Rectal smooth muscle tissue (tissue), 1 donor: ENCODE results near the gene PRSS1.

Experiments
- H3K27ac ChIP-seq: one replicate; pipeline ENCODE4 v1.7.0; 2013; ENCODE audit warnings: low read depth, low read length, inconsistent platforms
- H3K27me3 ChIP-seq: one replicate; pipeline ENCODE4 v1.7.0; 2013; ENCODE audit warnings: low read length; ENCODE audit not compliant: control insufficient read depth, insufficient read depth
- H3K36me3 ChIP-seq: one replicate; pipeline ENCODE4 v1.7.0; 2013; ENCODE audit warnings: low read length; ENCODE audit not compliant: control insufficient read depth, insufficient read depth
- H3K4me1 ChIP-seq: one replicate; pipeline ENCODE4 v1.7.0; 2013; ENCODE audit warnings: low read length; ENCODE audit not compliant: control insufficient read depth, insufficient read depth
- H3K4me3 ChIP-seq: one replicate; pipeline ENCODE4 v1.7.0; 2013; ENCODE audit warnings: low read length
- H3K9ac ChIP-seq: one replicate; pipeline ENCODE4 v1.7.0; 2013; ENCODE audit warnings: low read length

The PRSS1 gene

DNA sequence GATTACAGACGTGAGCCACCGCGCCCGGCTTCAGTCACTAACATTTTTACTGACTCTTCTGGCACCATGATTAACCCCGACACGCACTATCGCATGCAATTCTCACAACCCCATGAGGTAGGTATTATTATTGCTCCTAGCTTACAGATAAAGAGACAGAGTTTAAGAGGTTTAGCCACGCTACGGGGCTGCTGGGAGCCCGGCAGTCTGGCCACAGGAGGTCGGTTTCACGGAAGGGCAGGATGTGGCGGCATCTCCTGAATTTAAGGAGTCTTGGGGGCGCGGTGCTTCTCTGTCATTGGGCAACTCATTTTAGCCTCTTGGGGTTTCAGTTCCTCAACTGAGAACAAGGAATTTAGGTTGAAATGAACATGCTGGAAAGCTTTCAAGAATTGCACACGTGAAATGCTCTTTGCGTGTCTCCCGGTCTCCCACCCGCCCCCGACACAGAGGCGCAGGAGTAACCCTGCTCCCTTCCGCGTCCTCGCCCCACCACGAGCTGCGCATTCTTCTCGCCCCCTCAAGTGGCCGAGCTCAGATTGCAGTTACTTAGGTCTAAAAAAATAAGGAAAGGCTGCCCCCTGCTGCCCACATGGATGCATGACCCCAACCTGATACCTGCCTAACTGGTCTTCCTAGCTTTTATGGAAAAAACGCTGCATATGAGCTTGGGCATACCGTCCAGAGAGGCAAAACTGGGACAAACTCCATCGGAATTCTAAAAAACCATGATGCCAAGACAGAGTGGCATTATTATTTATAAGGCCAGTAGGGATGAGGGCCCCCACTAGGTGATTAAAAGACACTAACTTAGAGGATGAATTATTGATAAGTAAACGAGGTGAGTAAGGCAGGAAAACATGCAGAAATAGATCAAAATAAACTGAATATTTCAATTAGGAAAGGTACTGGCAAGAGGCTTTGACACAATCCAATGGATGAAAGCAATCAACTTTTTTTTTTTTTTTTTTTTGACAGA, 33.9 kb downstream of the PRSS1 start:
- Histone ChIP-seq H3K36me3 (no peaks in the 10 kb centered on the region), H3K27ac (no peak overlapping the region), H3K4me3 (peak overlapping the region; percentile 29), H3K4me1 (no peaks in the 10 kb centered on the region), H3K27me3 (no peaks in the 10 kb centered on the region), H3K9ac (no peak overlapping the region)

DNA sequence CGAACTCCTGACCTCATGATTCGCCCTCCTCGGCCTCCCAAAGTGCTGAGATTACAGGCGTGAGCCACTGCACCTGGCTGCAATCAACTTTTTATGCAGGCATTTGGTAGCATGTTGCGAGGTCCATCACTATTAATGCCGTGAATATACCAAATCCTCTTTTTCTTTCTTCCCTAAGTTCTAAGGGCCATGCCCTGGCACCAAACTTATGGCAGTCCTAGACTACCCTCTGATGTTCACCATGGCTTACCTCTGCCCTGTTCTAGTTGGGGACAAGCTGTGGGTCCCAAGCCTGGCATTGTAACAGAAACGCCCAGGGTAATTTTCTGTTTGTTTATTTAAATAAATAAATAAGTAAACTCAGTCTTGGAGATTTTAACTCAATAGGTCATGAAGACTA, 34.8 kb downstream of the PRSS1 start:
- Histone ChIP-seq H3K9ac (no peak overlapping the region), H3K27me3 (no peaks in the 10 kb centered on the region), H3K4me1 (no peaks in the 10 kb centered on the region), H3K4me3 (no peak overlapping the region), H3K27ac (no peak overlapping the region), H3K36me3 (no peaks in the 10 kb centered on the region)

DNA sequence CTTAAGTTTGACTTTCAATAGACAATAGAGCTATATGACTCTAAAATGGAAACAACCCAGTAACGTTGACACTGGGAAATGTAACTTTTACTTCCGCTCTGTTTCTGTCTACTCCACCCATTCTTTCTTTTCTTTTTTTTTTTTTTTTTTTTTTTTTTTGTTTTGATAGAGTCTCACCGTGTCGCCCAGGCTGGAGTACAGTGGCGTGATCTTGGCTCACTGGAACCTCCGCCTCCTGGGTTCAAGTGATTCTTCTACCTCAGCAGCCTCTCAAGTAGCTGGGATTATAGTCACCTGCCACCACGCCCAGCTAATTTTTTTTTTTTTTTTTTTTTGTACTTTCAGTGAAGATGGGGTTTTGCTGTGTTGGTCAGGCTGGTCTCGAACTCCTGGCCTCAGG, 35.4 kb downstream of the PRSS1 start:
- Histone ChIP-seq H3K4me3 (no peak overlapping the region), H3K36me3 (no peaks in the 10 kb centered on the region), H3K27ac (no peak overlapping the region), H3K4me1 (no peaks in the 10 kb centered on the region), H3K9ac (no peak overlapping the region), H3K27me3 (no peaks in the 10 kb centered on the region)

DNA sequence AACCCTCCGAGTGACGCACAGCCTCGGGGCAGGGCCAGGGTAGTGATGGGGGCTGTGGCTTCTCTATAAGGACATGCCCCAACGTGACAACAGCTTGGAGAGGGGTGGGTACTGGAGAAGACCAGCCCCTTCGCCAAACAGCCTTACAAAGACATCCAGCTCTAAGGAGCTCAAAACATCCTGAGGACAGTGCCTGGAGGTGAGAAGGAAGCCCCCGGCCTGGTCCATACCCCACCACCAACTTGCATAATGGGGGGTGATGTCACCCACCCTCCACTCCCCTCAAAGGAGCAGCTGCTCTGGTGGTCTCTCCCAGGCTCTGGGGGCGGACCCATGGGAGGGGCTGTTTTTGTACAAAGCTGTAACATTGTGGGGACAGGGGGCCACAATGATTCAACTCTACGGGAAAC, 36.6 kb downstream of the PRSS1 start:
- Histone ChIP-seq H3K4me1 (no peaks in the 10 kb centered on the region), H3K9ac (no peak overlapping the region), H3K4me3 (no peak overlapping the region), H3K36me3 (no peaks in the 10 kb centered on the region), H3K27ac (no peak overlapping the region), H3K27me3 (no peaks in the 10 kb centered on the region)

DNA sequence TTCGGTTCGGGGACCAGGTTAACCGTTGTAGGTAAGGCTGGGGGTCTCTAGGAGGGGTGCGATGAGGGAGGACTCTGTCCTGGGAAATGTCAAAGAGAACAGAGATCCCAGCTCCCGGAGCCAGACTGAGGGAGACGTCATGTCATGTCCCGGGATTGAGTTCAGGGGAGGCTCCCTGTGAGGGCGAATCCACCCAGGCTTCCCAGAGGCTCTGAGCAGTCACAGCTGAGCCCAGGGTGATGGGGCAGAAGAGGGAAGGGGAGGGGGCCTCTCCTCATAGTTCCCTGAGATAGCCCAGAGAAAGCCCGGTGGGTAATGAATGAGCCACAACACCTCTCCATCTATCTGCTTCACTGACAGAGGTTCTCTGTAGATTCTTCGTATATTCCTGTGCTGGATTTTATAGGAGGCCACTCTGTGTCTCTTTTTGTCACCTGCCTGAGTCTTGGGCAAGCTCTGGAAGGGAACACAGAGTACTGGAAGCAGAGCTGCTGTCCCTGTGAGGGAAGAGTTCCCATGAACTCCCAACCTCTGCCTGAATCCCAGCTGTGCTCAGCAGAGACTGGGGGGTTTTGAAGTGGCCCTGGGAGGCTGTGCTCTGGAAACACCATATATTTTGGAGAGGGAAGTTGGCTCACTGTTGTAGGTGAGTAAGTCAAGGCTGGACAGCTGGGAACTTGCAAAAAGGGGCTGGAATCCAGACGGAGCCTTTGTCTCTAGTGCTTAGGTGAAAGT, 37.9 kb downstream of the PRSS1 start:
- Histone ChIP-seq H3K4me3 (no peak overlapping the region), H3K27me3 (no peaks in the 10 kb centered on the region), H3K27ac (no peak overlapping the region), H3K4me1 (no peaks in the 10 kb centered on the region), H3K9ac (no peak overlapping the region), H3K36me3 (no peaks in the 10 kb centered on the region)

DNA sequence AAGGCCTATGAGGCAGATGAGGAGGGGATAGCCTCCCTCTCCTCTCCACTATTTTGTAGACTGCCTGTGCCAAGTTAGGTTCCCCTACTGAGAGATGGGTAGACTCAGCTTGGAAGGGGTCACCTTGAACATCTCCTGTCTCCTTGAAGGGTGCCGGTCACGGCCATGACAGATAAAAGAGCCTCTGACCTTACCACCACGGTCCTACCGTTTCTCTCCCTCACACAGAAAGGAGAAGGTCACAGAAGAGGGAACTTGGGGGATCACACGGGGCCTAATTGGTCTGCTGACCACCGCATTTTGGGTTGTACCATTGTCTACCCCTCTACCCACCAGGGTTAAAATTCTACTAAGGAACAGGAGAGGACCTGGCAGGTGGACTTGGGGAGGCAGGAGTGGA, 38.5 kb downstream of the PRSS1 start:
- no peak overlapping the region for H3K9ac ChIP-seq
- H3K27me3 ChIP-seq = no peaks in the 10 kb centered on the region
- no peak overlapping the region for H3K27ac ChIP-seq
- no peaks in the 10 kb centered on the region for H3K36me3 ChIP-seq
- H3K4me1 ChIP-seq = no peaks in the 10 kb centered on the region
- H3K4me3 ChIP-seq = no peak overlapping the region

DNA sequence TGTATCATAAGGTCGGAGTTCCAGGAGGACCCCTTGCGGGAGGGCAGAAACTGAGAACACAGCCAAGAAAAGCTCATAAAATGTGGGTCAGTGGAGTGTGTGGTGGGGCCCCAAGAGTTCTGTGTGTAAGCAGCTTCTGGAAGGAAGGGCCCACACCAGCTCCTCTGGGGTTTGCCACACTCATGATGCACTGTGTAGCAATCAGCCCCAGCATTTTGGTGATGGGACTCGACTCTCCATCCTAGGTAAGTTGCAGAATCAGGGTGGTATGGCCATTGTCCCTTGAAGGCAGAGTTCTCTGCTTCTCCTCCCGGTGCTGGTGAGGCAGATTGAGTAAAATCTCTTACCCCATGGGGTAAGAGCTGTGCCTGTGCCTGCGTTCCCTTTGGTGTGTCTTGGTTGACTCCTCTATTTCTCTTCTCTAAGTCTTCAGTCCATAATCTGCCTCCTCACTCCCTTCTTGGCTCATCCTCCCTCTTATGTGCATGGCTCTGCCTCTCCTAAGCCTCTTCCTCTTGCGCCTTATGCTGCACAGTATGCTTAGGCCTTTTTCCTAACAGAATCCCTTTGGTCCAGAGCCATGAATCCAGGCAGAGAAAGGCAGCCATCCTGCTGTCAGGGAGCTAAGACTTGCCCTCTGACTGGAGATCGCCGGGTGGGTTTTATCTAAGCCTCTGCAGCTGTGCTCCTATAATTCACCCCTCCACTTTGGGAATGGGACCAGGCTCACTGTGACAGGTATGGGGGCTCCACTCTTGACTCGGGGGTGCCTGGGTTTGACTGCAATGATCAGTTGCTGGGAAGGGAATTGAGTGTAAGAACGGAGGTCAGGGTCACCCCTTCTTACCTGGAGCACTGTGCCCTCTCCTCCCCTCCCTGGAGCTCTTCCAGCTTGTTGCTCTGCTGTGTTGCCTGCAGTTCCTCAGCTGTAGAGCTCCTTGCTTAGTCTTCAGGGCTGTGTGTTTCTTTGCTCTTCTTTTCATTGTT, 39.3 kb downstream of the PRSS1 start:
- Histone ChIP-seq H3K9ac (no peak overlapping the region), H3K36me3 (no peaks in the 10 kb centered on the region), H3K4me3 (peak overlapping the region; percentile 11), H3K4me1 (no peaks in the 10 kb centered on the region), H3K27me3 (no peaks in the 10 kb centered on the region), H3K27ac (no peak overlapping the region)

DNA sequence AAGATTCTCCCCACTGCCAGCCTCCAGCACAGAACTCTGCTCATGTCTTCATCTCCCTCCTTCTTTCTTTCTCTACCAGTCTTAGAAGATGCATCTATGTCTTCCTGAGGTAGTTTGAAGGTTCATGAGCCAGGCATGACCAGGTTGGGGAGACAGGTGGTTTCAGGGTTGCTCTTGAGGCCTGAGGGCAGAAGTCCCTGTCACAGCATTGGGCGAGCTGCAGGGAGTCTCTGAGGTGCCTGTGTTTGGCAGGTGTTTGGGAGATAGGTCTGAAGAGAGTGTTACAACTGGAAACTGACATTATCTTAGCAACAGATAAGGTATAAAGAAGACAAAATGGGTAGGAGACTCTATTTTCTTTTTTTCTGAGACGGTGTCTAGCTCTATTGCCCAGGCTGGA, 40.2 kb downstream of the PRSS1 start:
- H3K27ac ChIP-seq = no peak overlapping the region
- H3K9ac ChIP-seq = no peak overlapping the region
- peak overlapping the region; percentile 11 for H3K4me3 ChIP-seq
- H3K36me3 ChIP-seq = no peaks in the 10 kb centered on the region
- H3K27me3 ChIP-seq = no peaks in the 10 kb centered on the region
- H3K4me1 ChIP-seq = no peaks in the 10 kb centered on the region

DNA sequence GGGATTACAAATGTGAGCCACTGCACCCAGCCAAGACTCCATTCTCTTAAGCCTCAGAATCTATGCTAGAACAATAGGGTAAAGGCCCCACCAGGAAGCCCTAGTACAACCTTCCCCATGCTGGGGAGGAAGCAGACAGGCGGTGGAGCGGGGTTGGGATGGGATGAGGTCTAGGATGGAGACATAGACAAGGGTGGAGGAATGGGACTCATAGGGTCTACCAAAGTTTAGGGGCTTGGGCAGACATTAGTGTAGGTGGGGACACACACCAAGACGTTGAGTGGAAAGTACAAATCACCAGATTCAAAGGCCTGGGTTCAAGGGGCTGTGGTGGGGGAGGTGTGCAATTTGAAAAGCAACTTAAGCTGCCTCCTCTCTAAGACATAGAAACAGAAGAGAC, 40.8 kb downstream of the PRSS1 start:
- Histone ChIP-seq H3K9ac (no peak overlapping the region), H3K27ac (no peak overlapping the region), H3K4me1 (no peaks in the 10 kb centered on the region), H3K27me3 (no peaks in the 10 kb centered on the region), H3K36me3 (no peaks in the 10 kb centered on the region), H3K4me3 (no peak overlapping the region)

DNA sequence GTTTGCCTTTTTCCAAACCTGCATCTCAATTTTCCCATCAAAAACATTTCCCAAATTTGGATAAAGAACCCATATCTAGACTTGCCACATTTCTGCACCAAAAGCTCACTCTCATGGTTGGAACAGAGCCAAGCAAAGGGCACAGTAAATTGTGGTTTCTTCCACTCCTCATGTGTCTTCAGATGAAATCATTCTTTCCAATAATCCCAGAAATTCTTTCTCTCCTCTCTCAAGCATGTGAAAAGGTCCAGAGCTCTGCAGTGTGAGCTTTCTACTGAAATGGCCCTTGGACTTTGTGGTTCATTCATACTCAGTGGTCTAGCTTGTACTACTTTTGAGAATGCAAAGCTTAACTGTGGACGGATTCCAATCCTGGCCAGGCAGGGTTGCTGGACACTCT, 41.3 kb downstream of the PRSS1 start:
- H3K4me3 ChIP-seq = no peak overlapping the region
- no peaks in the 10 kb centered on the region for H3K4me1 ChIP-seq
- H3K36me3 ChIP-seq = no peaks in the 10 kb centered on the region
- H3K9ac ChIP-seq = no peak overlapping the region
- H3K27me3 ChIP-seq = peaks cover under 1% of the 10 kb centered on the region
- no peak overlapping the region for H3K27ac ChIP-seq

DNA sequence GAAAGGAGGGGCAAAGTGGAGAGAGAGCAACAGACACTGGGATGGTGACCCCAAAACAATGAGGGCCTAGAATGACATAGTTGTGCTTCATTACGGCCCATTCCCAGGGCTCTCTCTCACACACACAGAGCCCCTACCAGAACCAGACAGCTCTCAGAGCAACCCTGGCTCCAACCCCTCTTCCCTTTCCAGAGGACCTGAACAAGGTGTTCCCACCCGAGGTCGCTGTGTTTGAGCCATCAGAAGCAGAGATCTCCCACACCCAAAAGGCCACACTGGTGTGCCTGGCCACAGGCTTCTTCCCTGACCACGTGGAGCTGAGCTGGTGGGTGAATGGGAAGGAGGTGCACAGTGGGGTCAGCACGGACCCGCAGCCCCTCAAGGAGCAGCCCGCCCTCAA, 42.2 kb downstream of the PRSS1 start:
- H3K27ac ChIP-seq = no peak overlapping the region
- H3K9ac ChIP-seq = no peak overlapping the region
- no peak overlapping the region for H3K4me3 ChIP-seq
- H3K4me1 ChIP-seq = no peaks in the 10 kb centered on the region
- peaks cover 6% of the 10 kb centered on the region for H3K27me3 ChIP-seq
- H3K36me3 ChIP-seq = no peaks in the 10 kb centered on the region

DNA sequence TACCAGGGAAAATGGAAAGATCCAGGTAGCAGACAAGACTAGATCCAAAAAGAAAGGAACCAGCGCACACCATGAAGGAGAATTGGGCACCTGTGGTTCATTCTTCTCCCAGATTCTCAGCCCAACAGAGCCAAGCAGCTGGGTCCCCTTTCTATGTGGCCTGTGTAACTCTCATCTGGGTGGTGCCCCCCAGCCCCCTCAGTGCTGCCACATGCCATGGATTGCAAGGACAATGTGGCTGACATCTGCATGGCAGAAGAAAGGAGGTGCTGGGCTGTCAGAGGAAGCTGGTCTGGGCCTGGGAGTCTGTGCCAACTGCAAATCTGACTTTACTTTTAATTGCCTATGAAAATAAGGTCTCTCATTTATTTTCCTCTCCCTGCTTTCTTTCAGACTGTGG, 42.9 kb downstream of the PRSS1 start:
- Histone ChIP-seq H3K36me3 (no peaks in the 10 kb centered on the region), H3K4me3 (no peak overlapping the region), H3K27me3 (peaks cover 6% of the 10 kb centered on the region), H3K27ac (no peak overlapping the region), H3K9ac (no peak overlapping the region), H3K4me1 (no peaks in the 10 kb centered on the region)
